Head of caudate nucleus (tissue), 42 donors: Measurements from ENCODE around the gene GART.
"Not testable (repeated sequence)": the region's sequence is repeated elsewhere in the genome, so short reads cannot be mapped to it uniquely, and the experiment has no call there.

ENCODE experiments used
- DNase-seq, 42 donors: peaks; one replicate each; pipeline versions ENCODE4 v3.0.0 to v3.0.0-alpha.2; 2020 to 2021; ENCODE audit warnings: mixed read lengths in 7 of 42
- intact Hi-C: fragments of 100-400 bp; cut with DNase I; formaldehyde crosslinking; loops from one replicate; pipeline ENCODE4 v1.15.0; 2022

Gene GART

GRCh38 chr21:33481314-33481943 lies 60.5 kb downstream of the GART start:
- intact Hi-C loops, result loop anchor here (5.0 kb wide), 1 partner anchor 61 kb away; the partner anchor contains the start of genes GART and SON
- no peak for DNase-seq

GRCh38 chr21:33480481-33481103 lies 61.3 kb downstream of the GART start:
- DNase-seq, result peak in 11 of 42 donors; percentile 5 to 45 (median 13)
- intact Hi-C loops, result loop anchor here (5.0 kb wide), 1 partner anchor 62 kb away; the partner anchor contains the start of genes GART and SON

GRCh38 chr21:33479679-33480480 lies 62.0 kb downstream of the GART start, which contains the start of gene TMEM50B:
Gene TMEM50B (minus strand): TSS chr21:33479974. CDS start chr21:33468885, 11,089 bp downstream.
- peak; percentile 86 to 99 (median 97) for DNase-seq
- intact Hi-C loops, result loop anchor here (5.0 kb wide), 1 partner anchor 62 kb away; the partner anchor contains the start of genes GART and SON

GRCh38 chr21:33478935-33479678 lies 62.8 kb downstream of the GART start:
- peak in 33 of 42 donors; percentile 7 to 65 (median 32) for DNase-seq
- intact Hi-C loops, result no loop called here

- DNase-seq, result no peak
- intact Hi-C loops, result no loop called here
These were observed 63.7 kb downstream of the GART start for GRCh38 chr21:33478182-33478581.

- no peak for DNase-seq
These were observed 64.9 kb downstream of the GART start for GRCh38 chr21:33477066-33477465.

GRCh38 chr21:33473344-33473743 lies 68.6 kb downstream of the GART start:
- intact Hi-C loops, result no loop called here
- no peak for DNase-seq

More at GRCh38 chr21:33477066-33477465, 64.9 kb downstream of the GART start:
- intact Hi-C loops, result no loop called here

- no peak for DNase-seq
- intact Hi-C loops, result no loop called here
These were observed 71.2 kb downstream of the GART start for GRCh38 chr21:33470701-33471100.

- DNase-seq, result peak in 1 of 42 donors; percentile 0
- intact Hi-C loops, result not testable (repeated sequence)
These were observed 72.7 kb downstream of the GART start for GRCh38 chr21:33469183-33469582.

- intact Hi-C loops, result no loop called here
- DNase-seq, result no peak
These were observed 80.2 kb downstream of the GART start for GRCh38 chr21:33461538-33462250.

- intact Hi-C loops, result no loop called here
- no peak for DNase-seq
These were observed 83.1 kb downstream of the GART start for GRCh38 chr21:33458861-33459260.

- no peak for DNase-seq
- intact Hi-C loops, result no loop called here
These were observed 86.1 kb downstream of the GART start for GRCh38 chr21:33455686-33456446.
